Astrocyte of the cerebellum (primary cell): Measurements from ENCODE around the gene KCNJ10.

ENCODE experiments used
- DNase-seq: peaks from one replicate; pipeline ENCODE4 v3.0.0-alpha.2; 2011; ENCODE audit warnings: low read depth
- H3K4me3 ChIP-seq: 2 replicates; pipeline ENCODE4 v1.5.1; 2011; ENCODE audit warnings: mild to moderate bottlenecking, low read depth, low read length, moderate library complexity
- CTCF ChIP-seq: IDR thresholded peaks from 2 replicates; pipeline ENCODE4 v1.5.1; 2012; ENCODE audit warnings: low read length, low read depth, moderate library complexity, mild to moderate bottlenecking; ENCODE audit errors: missing control alignments
- in situ Hi-C: cut with HindIII; loops from 2 replicates; pipeline ENCODE4 v1.10.0; 2017; ENCODE audit warnings: low sequenced_read_pairs

The KCNJ10 gene

DNA sequence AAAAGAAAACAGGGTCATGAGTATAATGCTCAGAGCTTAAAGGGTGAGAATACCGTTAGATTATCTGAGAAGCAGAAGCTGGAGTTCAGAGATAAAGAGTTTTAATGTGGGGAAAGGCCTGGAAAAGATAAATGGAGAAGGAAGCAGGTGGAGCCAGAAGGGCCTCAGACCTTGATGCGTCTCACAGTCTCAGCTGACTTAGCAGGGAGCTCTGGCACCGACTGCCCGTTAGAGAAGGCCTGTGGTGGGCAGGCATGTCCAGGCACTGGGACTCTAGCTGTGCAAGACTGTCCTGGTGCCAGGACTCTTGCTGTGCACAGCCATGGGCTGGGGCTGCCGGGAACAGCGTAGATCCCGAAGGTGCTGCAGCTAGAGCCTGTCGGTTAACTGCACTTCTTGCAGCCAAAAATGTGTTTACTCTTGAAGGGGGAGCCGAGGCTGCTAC, 112.1 kb downstream of the KCNJ10 start:
- no peak overlapping the region for H3K4me3 ChIP-seq
- in situ Hi-C loops = no loop called here
- TF ChIP-seq CTCF = no peak
- DNase-seq = no peak

DNA sequence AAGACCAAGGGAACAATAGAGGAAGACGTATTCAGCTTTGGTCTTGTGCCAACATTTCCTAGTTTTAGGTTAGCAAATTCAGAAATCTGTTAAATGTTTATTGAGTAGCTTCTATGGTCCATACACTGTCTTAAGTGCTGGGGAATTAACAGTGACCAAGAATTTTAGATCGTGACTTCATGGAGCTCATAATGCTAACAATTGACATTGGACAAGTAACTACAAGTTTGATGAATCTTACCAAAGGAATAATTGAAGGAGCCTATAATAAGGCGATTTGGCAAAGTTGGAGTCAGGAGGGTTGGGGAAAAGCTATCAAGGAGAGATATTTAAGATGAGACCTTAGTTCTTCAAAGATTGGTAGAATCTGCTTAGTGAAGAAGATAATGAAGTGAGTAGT, 114.5 kb downstream of the KCNJ10 start:
- no peak for TF ChIP-seq CTCF
- no peak for DNase-seq
- in situ Hi-C loops = no loop called here
- no peak overlapping the region for H3K4me3 ChIP-seq

- H3K4me3 ChIP-seq = no peak within 1 kb of the TSS
- no peak for DNase-seq
- TF ChIP-seq CTCF = no peak
- in situ Hi-C loops = no loop called here
Measured at GRCh38 chr1:159953536-159954515, 116.1 kb downstream of the KCNJ10 start, which contains the start of gene SLAMF9. Gene SLAMF9, minus strand, starts transcription at chr1:159954237. Its CDS starts 100 bp downstream, at chr1:159954137.

- no peak for DNase-seq
- no peak for TF ChIP-seq CTCF
- no peak overlapping the region for H3K4me3 ChIP-seq
- in situ Hi-C loops = no loop called here
Measured at GRCh38 chr1:159952932-159953331, 117.0 kb downstream of the KCNJ10 start.

- DNase-seq = no peak
- H3K4me3 ChIP-seq = no peak overlapping the region
- TF ChIP-seq CTCF = no peak
- in situ Hi-C loops = no loop called here
Measured at GRCh38 chr1:159951551-159951950, 118.4 kb downstream of the KCNJ10 start.

DNA sequence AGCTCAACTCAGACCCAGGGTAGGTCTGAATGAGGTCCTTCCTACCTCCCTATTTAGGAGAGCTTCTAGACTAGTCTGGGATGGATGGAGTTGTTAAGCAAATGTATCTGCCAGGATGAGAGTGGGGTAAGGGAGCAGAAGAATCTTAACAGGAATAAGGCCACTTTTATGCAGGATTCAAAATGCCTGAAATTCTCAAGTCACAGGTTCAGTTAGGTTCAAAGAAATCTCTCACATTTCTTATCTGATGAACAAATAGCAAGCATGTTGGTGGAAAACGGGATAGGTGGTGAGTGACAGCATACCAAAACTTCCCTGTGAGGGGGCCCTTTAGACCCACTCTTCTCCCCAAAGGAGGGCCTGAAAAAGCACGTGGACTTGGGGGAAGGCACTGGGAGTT, 118.9 kb downstream of the KCNJ10 start:
- in situ Hi-C loops = no loop called here
- no peak for DNase-seq
- no peak for TF ChIP-seq CTCF
- no peak overlapping the region for H3K4me3 ChIP-seq
